K562 (cell line): Measurements from ENCODE around the gene SV2A. TPM values are rescaled to one million over a fixed set of nuclear protein-coding genes. Genes with fewer than 3 reads are reported as not detected.

ENCODE experiments used
- ADNP ChIP-seq: fragments of 200-800 bp; sonication (Bioruptor generic); IDR thresholded peaks from 2 replicates; pipeline ENCODE4 v1.6.1; 2016; ENCODE audit warnings: missing genetic modification characterization, missing compliant biosample characterization
- ARID2 ChIP-seq: fragments of 450-650 bp; IDR thresholded peaks from 2 replicates; pipeline ENCODE4 v1.6.1; 2017; ENCODE audit warnings: antibody characterized with exemption, mild to moderate bottlenecking
- BRF2 ChIP-seq: IDR thresholded peaks from 3 replicates; pipeline ENCODE4 v1.6.1; 2011; ENCODE audit warnings: borderline replicate concordance, mild to moderate bottlenecking; ENCODE audit not compliant: insufficient read length, insufficient read depth
- CHAMP1 ChIP-seq: fragments of 450-650 bp; IDR thresholded peaks from 2 replicates; pipeline ENCODE4 v1.6.1; 2016; ENCODE audit warnings: mild to moderate bottlenecking
- CSDE1 ChIP-seq, 2 experiments: fragments of 450-650 bp; IDR thresholded peaks; 2 replicates each; pipeline ENCODE4 v1.6.1; 2016; ENCODE audit warnings: mild to moderate bottlenecking in 1 of 2
- ETV6 ChIP-seq, 3 experiments: fragments of 150-350 bp in 1 of 3; sonication (generic) in 1 of 3; formaldehyde crosslinking in 1 of 3; IDR thresholded peaks; 2 replicates each; pipeline versions ENCODE4 v1.6.1 to v1.8.0; 2014 to 2022; ENCODE audit warnings: borderline replicate concordance in 2 of 3, low read depth in 2 of 3, antibody characterized with exemption in 1 of 3, low read length in 1 of 3, mild to moderate bottlenecking in 1 of 3, missing genetic modification reagents in 1 of 3
- GTF3C2 ChIP-seq: IDR thresholded peaks from 3 replicates; pipeline ENCODE4 v1.6.1; 2011; ENCODE audit warnings: borderline replicate concordance, mild to moderate bottlenecking, moderate library complexity; ENCODE audit not compliant: insufficient read length; ENCODE audit errors: extremely low read depth
- HMG20B ChIP-seq: fragments of 250-450 bp; sonication (Bioruptor Pico); IDR thresholded peaks from 2 replicates; pipeline ENCODE4 v1.5.0; 2021; ENCODE audit warnings: mild to moderate bottlenecking
- NEUROD1 ChIP-seq: fragments of 150-350 bp; IDR thresholded peaks from 2 replicates; pipeline ENCODE4 v1.6.1; 2014; ENCODE audit warnings: borderline replicate concordance, low read length, low read depth; ENCODE audit not compliant: partially characterized antibody
- SFPQ ChIP-seq: fragments of 200-400 bp; formaldehyde crosslinking; IDR thresholded peaks from 2 replicates; pipeline ENCODE4 v1.6.1; 2017; ENCODE audit warnings: mild to moderate bottlenecking, low read depth, low read length, moderate library complexity
- SMARCC2 ChIP-seq: fragments of 450-650 bp; IDR thresholded peaks from 2 replicates; pipeline ENCODE4 v1.6.1; 2017; ENCODE audit warnings: antibody characterized with exemption, moderate library complexity, mild to moderate bottlenecking, low read depth
- STAT5B ChIP-seq: fragments of 250-450 bp; sonication (Bioruptor Pico); IDR thresholded peaks from 2 replicates; pipeline ENCODE4 v1.8.0; 2021; ENCODE audit warnings: mild to moderate bottlenecking, inconsistent platforms
- THRAP3 ChIP-seq: fragments of 450-650 bp; IDR thresholded peaks from 2 replicates; pipeline ENCODE4 v1.6.1; 2016; ENCODE audit warnings: mild to moderate bottlenecking, inconsistent platforms, borderline replicate concordance
- ZNF740 ChIP-seq, 3 experiments: fragments of 200-800 bp in 1 of 3; sonication (Bioruptor generic) in 1 of 3; sonication (generic) in 1 of 3; formaldehyde crosslinking in 1 of 3; IDR thresholded peaks; 2 replicates each; pipeline versions ENCODE4 v1.6.1 to v1.8.0; 2016 to 2022; ENCODE audit warnings: mild to moderate bottlenecking in 2 of 3, missing compliant biosample characterization in 2 of 3, missing genetic modification characterization in 2 of 3, missing genetic modification reagents in 1 of 3
- ZNF76 ChIP-seq: fragments of 250-450 bp; sonication (Bioruptor Pico); IDR thresholded peaks from 2 replicates; pipeline ENCODE4 v1.4.0; 2020; ENCODE audit warnings: mild to moderate bottlenecking, moderate library complexity, borderline replicate concordance
- polyA plus RNA-seq, 8 experiments: library from polyadenylated mRNA; depleted of rRNA in 4 of 8; stranded (reverse) in 5 of 8; unstranded in 3 of 8; fragments of >200 nt; fragmentation: Nextera tagmentation in 2 of 8; fragmentation: Illumina TruSeq in 1 of 8; extraction: Ambion mirVana in 2 of 8; extraction: Trizol in 1 of 8; gene quantifications; 2 replicates each; pipeline versions ENCODE4 v1.2.1 to v1.2.3, GENCODE V29; 2011 to 2014; ENCODE audit warnings: inconsistent platforms in 1 of 8, missing spikeins in 1 of 8
- total RNA-seq, 7 experiments: library from RNA; depleted of rRNA in 6 of 7; stranded (reverse); fragments of >200 nt in 6 of 7; fragmentation: Illumina TruSeq in 2 of 7; extraction: Trizol in 2 of 7; gene quantifications; 2 replicates each; pipeline versions ENCODE4 v1.2.1 to v1.2.3, GENCODE V29; 2011 to 2021; ENCODE audit warnings: low replicate concordance in 1 of 7

Gene SV2A
- total and polyA plus RNA-seq, 9 of the 15 experiments (the other 6 are each of a cell fraction or from before 2014, with no cell fraction given) = 0.07 to 0.22 (median 0.11) TPM; not detected in 1

GRCh38 chr1:149887456-149888246 lies 30.0 kb downstream of the SV2A start (continued):
- TF ChIP-seq ZNF740 (CRISPR knock-in tag; IDR thresholded peaks at IDR 0.05) (peak; percentile 55), ZNF740 (tag; IDR thresholded peaks at IDR 0.05) (peak in 1 of 2 experiments; percentile 26; a peak in 1 of 4 replicates), SFPQ (no peak), BRF2 (no peak), CSDE1 (IDR thresholded peaks at IDR 0.05) (no peak; a peak in 1 of 4 replicates), ETV6 (IDR thresholded peaks at IDR 0.05; ENCODE audit: borderline replicate concordance in 1 of 2, low read depth in 2 of 2, low read length in 1 of 2) (no peak; a peak in 1 of 4 replicates), ETV6 (CRISPR knock-in tag; IDR thresholded peaks at IDR 0.05; ENCODE audit: borderline replicate concordance) (no peak), NEUROD1 (no peak), GTF3C2 (no peak), ADNP (tag) (no peak), ZNF76 (CRISPR knock-in tag) (no peak), HMG20B (CRISPR knock-in tag) (no peak), THRAP3 (peak; percentile 19), CHAMP1 (no peak), STAT5B (CRISPR knock-in tag) (no peak), ARID2 (no peak), SMARCC2 (no peak)
